Activated B cell treated with CpG ODN at 0.5 μM for 24 hours (primary cell): ENCODE measurements around the gene COL25A1. TPM values are rescaled to one million over a fixed set of nuclear protein-coding genes. Genes with fewer than 3 reads are reported as not detected.

Experiments
- ATAC-seq: fragments of 200-7000 bp; cut with Tn5 transposase; one replicate; pipeline ENCODE4 v1.10.0; 2021; ENCODE audit warnings: low read depth, mild to moderate bottlenecking, moderate library complexity
- CTCF ChIA-PET: fragments of 350-600 bp; sonication (Branson Sonifier 250); formaldehyde crosslinking; loops from one replicate; lab custom pipeline; 2021; ENCODE audit warnings: antibody characterized with exemption; lab: Charles Lee
- POLR2A ChIA-PET: fragments of 350-600 bp; sonication (Branson Sonifier 250); formaldehyde crosslinking; loops from one replicate; lab custom pipeline; 2021; ENCODE audit warnings: antibody characterized with exemption; lab: Charles Lee
- DNase-seq: peaks from one replicate; pipeline ENCODE4 v3.0.0; 2022
- H3K27ac Mint-ChIP-seq: one replicate; pipeline ENCODE4 v1.8.0; 2020; ENCODE audit warnings: mixed read lengths
- H3K27me3 Mint-ChIP-seq: one replicate; pipeline ENCODE4 v1.8.0; 2021; ENCODE audit warnings: mixed read lengths
- H3K36me3 Mint-ChIP-seq: one replicate; pipeline ENCODE4 v1.8.0; 2021; ENCODE audit warnings: low read depth, mixed read lengths
- H3K4me1 Mint-ChIP-seq: one replicate; pipeline ENCODE4 v1.8.0; 2021; ENCODE audit warnings: mixed read lengths
- H3K4me3 Mint-ChIP-seq: one replicate; pipeline ENCODE4 v1.8.0; 2020; ENCODE audit warnings: mild to moderate bottlenecking, mixed read lengths
- H3K9me3 Mint-ChIP-seq: one replicate; pipeline ENCODE4 v1.8.0; 2020; ENCODE audit warnings: mixed read lengths
- CTCF ChIP-seq: fragments of 200-600 bp; IDR thresholded peaks from one replicate; pipeline ENCODE4 v1.8.0; 2022; ENCODE audit warnings: antibody characterized with exemption, mild to moderate bottlenecking
- intact Hi-C: fragments of 100-400 bp; cut with micrococcal nuclease; formaldehyde crosslinking; loops from one replicate; pipeline ENCODE4 v1.15.1; 2024
- total RNA-seq: library from RNA; stranded (reverse); gene quantifications from 2 replicates; pipeline ENCODE4 v1.2.3, GENCODE V29; 2022

Gene COL25A1
- total RNA-seq, 1 donor from 2014 or later = not detected

- Mint-ChIP-seq H3K27me3 (no peaks in the 10 kb centered on the region), H3K4me3 (no peak overlapping the region), H3K9me3 (peaks cover 2% of the 10 kb centered on the region), H3K4me1 (no peaks in the 10 kb centered on the region), H3K27ac (no peak overlapping the region), H3K36me3 (no peaks in the 10 kb centered on the region)
- no peak for ATAC-seq
- DNase-seq = no peak
- ChIA-PET POLR2A (no interaction called here), CTCF (no interaction called here)
- intact Hi-C loops = no loop called here
- no peak for TF ChIP-seq CTCF
Observed at GRCh38 chr4:109010521-109010920, 291.9 kb downstream of the COL25A1 start.

DNA sequence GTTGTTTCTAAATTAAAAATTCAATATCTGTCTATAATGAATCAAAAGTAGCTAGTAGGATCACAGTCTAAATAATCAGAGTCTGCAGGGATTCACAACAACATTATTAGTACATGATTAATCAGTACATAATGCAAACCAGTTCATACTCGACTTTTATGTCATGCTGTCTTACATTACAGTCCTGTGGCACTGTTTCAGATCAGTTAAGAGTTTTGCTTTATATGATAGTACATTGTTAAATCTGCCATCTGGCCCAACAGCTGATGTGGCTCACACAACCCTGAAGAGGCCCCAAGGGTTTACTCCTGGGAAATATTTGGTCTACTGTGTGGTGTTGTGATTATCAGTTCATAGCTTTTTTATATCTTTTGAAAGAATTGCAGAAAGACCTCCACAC lies 292.5 kb downstream of the COL25A1 start:
- Mint-ChIP-seq H3K27me3 (no peaks in the 10 kb centered on the region), H3K36me3 (no peaks in the 10 kb centered on the region), H3K4me1 (no peaks in the 10 kb centered on the region), H3K4me3 (no peak overlapping the region), H3K9me3 (no peaks in the 10 kb centered on the region), H3K27ac (no peak overlapping the region)
- ChIA-PET CTCF (no interaction called here), POLR2A (no interaction called here)
- TF ChIP-seq CTCF = no peak
- DNase-seq (no peak), ATAC-seq (no peak)
- intact Hi-C loops = no loop called here

- DNase-seq = no peak
Observed at GRCh38 chr4:109007976-109008375, 294.5 kb downstream of the COL25A1 start.

GRCh38 chr4:109005523-109005922 lies 296.9 kb downstream of the COL25A1 start:
- Mint-ChIP-seq H3K4me1 (no peaks in the 10 kb centered on the region), H3K27me3 (no peaks in the 10 kb centered on the region), H3K9me3 (no peaks in the 10 kb centered on the region), H3K27ac (no peak overlapping the region), H3K36me3 (no peaks in the 10 kb centered on the region), H3K4me3 (no peak overlapping the region)
- POLR2A ChIA-PET = no interaction called here
- intact Hi-C loops = no loop called here
- no peak for TF ChIP-seq CTCF
- ATAC-seq = no peak
- CTCF ChIA-PET = no interaction called here
- no peak for DNase-seq

More at GRCh38 chr4:109007976-109008375, 294.5 kb downstream of the COL25A1 start:
- Mint-ChIP-seq H3K27me3 (no peaks in the 10 kb centered on the region), H3K4me3 (no peak overlapping the region), H3K27ac (no peak overlapping the region), H3K4me1 (no peaks in the 10 kb centered on the region), H3K9me3 (no peaks in the 10 kb centered on the region), H3K36me3 (no peaks in the 10 kb centered on the region)
- no peak for ATAC-seq
- ChIA-PET POLR2A (no interaction called here), CTCF (no interaction called here)
- intact Hi-C loops = no loop called here
- no peak for TF ChIP-seq CTCF

GRCh38 chr4:109004418-109004817 lies 298.0 kb downstream of the COL25A1 start:
- Mint-ChIP-seq H3K4me3 (no peak overlapping the region), H3K36me3 (no peaks in the 10 kb centered on the region), H3K27ac (no peak overlapping the region), H3K9me3 (no peaks in the 10 kb centered on the region), H3K4me1 (no peaks in the 10 kb centered on the region), H3K27me3 (no peaks in the 10 kb centered on the region)
- no peak for TF ChIP-seq CTCF
- DNase-seq (no peak), ATAC-seq (no peak)
- intact Hi-C loops = no loop called here
- ChIA-PET POLR2A (no interaction called here), CTCF (no interaction called here)
